BJ (cell line): ENCODE results near the gene CARD18. TPM values are rescaled to one million over a fixed set of nuclear protein-coding genes. Genes with fewer than 3 reads are reported as not detected.

Source experiments
- CTCF ChIA-PET: fragments of 350-600 bp; formaldehyde crosslinking; extraction: SDS; loops from one replicate; lab custom pipeline; 2021; ENCODE audit warnings: antibody characterized with exemption, inconsistent platforms; lab: Yijun Ruan, JAX
- POLR2A ChIA-PET: fragments of 300-600 bp; sonication (Branson Sonifier 250); formaldehyde crosslinking; extraction: SDS; loops from one replicate; lab custom pipeline; 2021; ENCODE audit warnings: antibody characterized with exemption; lab: Charles Lee
- DNase-seq: peaks from one replicate; pipeline ENCODE4 v3.0.0-alpha.2; 2011; ENCODE audit warnings: low read depth
- H3K27me3 ChIP-seq: 2 replicates; pipeline ENCODE4 v1.6.0; 2011; ENCODE audit warnings: low read length; ENCODE audit not compliant: control insufficient read depth, insufficient read depth
- H3K36me3 ChIP-seq: 2 replicates; pipeline ENCODE4 v1.5.1; 2011; ENCODE audit warnings: low read length; ENCODE audit not compliant: control insufficient read depth, insufficient read depth
- H3K4me3 ChIP-seq: 2 replicates; pipeline ENCODE4 v1.5.1; 2011; ENCODE audit warnings: low read depth, mild to moderate bottlenecking, control low read depth, low read length
- polyA minus RNA-seq: library from RNA; depleted of rRNA, polyadenylated mRNA; stranded (reverse); fragments of >200 nt; gene quantifications from 2 replicates; pipeline ENCODE4 v1.2.3, GENCODE V29; 2011; rRNA and poly(A)+ RNA removed
- polyA plus RNA-seq: library from polyadenylated mRNA; depleted of rRNA; stranded (reverse); fragments of >200 nt; gene quantifications from 2 replicates; pipeline ENCODE4 v1.2.3, GENCODE V29; 2011; rRNA removed
- TF ChIP-seq, protein P1 (sequence below): IDR thresholded peaks from 2 replicates; pipeline ENCODE4 v1.5.1; 2011; ENCODE audit warnings: low read depth, mild to moderate bottlenecking, control low read depth, inconsistent platforms, low read length, moderate library complexity; ENCODE audit not compliant: insufficient read depth

The CARD18 gene, protein sequence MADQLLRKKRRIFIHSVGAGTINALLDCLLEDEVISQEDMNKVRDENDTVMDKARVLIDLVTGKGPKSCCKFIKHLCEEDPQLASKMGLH
- polyA plus RNA-seq (not detected in 2 replicates), polyA minus RNA-seq (not detected in 2 replicates)

DNA sequence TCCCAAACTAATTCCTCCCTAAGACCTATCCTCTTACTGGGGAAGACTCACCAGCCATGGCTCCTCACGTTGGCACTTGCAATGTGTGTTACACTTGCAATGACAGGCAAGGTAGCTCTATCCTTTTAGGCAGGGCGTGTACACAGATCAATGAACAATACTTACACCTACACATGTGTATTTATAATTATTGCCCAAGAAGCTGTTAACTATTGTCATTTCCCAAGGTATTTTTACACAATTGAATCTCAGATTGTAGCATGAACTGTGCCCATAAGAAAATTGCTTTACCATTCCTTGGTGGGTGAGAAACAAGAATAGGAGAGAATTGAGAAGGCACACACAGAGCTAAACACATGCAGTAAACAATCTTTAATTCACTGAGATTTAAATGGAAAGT lies at the start of gene CARD18:
CARD18 (minus strand) TSS at position 101 of the 400 bp plus-strand sequence; CDS start at position 58, 43 bp downstream.
- DNase-seq: no peak
- Histone ChIP-seq H3K4me3 (no peak within 1 kb of the TSS), H3K36me3 (no peaks in the 10 kb centered on the region), H3K27me3 (no peaks in the 10 kb centered on the region)
- POLR2A ChIA-PET: no interaction called here
- CTCF ChIA-PET: no interaction called here
- TF ChIP-seq, protein P1, sequence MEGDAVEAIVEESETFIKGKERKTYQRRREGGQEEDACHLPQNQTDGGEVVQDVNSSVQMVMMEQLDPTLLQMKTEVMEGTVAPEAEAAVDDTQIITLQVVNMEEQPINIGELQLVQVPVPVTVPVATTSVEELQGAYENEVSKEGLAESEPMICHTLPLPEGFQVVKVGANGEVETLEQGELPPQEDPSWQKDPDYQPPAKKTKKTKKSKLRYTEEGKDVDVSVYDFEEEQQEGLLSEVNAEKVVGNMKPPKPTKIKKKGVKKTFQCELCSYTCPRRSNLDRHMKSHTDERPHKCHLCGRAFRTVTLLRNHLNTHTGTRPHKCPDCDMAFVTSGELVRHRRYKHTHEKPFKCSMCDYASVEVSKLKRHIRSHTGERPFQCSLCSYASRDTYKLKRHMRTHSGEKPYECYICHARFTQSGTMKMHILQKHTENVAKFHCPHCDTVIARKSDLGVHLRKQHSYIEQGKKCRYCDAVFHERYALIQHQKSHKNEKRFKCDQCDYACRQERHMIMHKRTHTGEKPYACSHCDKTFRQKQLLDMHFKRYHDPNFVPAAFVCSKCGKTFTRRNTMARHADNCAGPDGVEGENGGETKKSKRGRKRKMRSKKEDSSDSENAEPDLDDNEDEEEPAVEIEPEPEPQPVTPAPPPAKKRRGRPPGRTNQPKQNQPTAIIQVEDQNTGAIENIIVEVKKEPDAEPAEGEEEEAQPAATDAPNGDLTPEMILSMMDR: no peak

DNA sequence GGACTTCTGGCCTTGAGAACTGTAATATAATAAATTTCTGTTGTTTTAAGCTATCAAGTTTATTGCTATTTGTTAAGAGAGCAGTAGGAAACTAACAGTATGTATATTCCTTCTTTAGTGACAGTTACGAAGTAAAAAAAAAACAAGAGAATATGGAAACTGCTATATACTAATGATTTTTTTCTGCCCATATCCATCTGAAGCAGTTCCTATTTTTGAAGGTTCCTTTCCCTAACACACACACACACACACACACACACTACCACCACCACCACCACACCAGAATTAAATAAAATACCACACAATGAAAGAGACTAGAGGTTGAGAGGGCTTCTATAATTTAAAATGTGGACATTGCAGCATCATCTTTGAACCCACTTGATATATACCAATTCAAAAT lies 44.4 kb upstream of the CARD18 start:
- CTCF ChIA-PET: no interaction called here
- DNase-seq: no peak
- POLR2A ChIA-PET: no interaction called here

DNA sequence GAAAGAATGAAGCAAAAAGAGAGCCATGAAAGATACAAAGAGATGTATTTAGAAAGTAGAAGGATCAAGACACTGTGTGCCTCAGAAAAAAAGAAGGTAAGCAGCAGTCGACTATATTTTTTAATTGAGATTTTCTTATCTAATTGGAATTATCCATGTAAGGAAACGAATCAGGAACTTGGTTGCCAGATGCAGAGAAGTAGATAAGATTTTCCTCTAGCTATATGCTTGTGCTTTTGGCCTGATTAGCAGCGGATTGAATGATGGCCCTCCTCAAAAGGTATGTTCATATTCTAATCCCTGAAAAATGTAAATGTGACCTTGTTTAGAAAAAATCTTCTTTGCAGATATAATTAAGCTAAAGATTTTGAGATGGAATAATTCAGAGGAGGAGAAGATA lies 43.9 kb upstream of the CARD18 start:
- no peaks in the 10 kb centered on the region for H3K36me3 ChIP-seq
- no peak overlapping the region for H3K4me3 ChIP-seq
- H3K27me3 ChIP-seq: no peaks in the 10 kb centered on the region
- TF ChIP-seq, protein P1: no peak
- no peak for DNase-seq
- ChIA-PET CTCF (interaction anchor here (0.9 kb wide), 1 partner anchor 14 kb away, joined by 3 read pairs; no protein-coding TSS in a partner anchor), POLR2A (no interaction called here)

More for the DNA sequence above, 44.4 kb upstream of the CARD18 start:
- H3K36me3 ChIP-seq: no peaks in the 10 kb centered on the region
- H3K4me3 ChIP-seq: no peak overlapping the region
- no peaks in the 10 kb centered on the region for H3K27me3 ChIP-seq
- TF ChIP-seq, protein P1: no peak

DNA sequence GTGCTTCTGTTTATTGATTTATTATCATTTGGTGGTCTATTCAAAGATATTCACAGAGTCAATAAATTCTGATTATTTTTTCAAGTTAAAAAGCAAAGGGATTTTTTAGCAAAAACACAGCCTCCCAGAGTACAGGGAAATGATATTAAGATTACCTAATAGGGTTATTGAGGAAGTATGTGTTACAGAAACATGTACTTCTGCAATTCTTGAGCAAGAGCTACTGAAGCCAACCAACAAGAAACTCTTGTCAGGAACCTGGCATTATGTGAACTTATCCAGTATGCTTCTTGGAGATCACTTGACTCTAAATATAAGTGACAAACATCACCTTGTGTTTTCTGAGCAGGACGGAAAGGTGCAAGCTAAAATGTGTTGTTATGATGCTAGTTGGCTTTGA lies 42.0 kb upstream of the CARD18 start:
- TF ChIP-seq, protein P1: no peak
- H3K36me3 ChIP-seq: no peaks in the 10 kb centered on the region
- H3K27me3 ChIP-seq: no peaks in the 10 kb centered on the region
- H3K4me3 ChIP-seq: no peak overlapping the region
- POLR2A ChIA-PET: interaction anchor here (0.8 kb wide), 1 partner anchor 8 kb away, joined by 3 read pairs; no protein-coding TSS in a partner anchor
- no peak for DNase-seq
- CTCF ChIA-PET: no interaction called here

DNA sequence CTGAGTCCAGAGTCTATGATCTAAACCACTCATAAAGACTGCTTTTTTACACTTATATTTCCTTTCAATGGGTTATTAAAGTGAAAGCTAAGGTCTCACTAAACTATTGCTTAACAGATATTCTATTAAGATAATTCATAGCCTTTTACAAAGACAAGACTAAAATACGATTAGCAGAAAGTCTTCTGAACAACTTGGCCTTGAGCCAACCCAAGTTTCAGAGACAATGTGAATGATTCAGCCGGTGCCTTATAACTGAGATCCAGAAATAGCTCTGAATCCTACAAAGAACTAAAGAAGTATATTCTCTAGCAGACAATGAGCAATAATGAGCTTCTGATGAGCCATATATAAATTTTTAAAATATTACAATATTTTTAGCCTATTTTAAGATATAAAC lies 41.5 kb upstream of the CARD18 start:
- Histone ChIP-seq H3K4me3 (no peak overlapping the region), H3K27me3 (no peaks in the 10 kb centered on the region), H3K36me3 (no peaks in the 10 kb centered on the region)
- TF ChIP-seq, protein P1: no peak
- no peak for DNase-seq
- ChIA-PET POLR2A (interaction anchor here (0.8 kb wide), 1 partner anchor 9 kb away, joined by 3 read pairs; no protein-coding TSS in a partner anchor), CTCF (no interaction called here)
